H1 (cell line): ENCODE results near the gene NAP1L5. TPM values are rescaled to one million over a fixed set of nuclear protein-coding genes. Genes with fewer than 3 reads are reported as not detected.

Experiments used
- EZH2 ChIP-seq: fragments of 200-600 bp; sonication (generic); IDR thresholded peaks from 2 replicates; pipeline ENCODE4 v1.7.1; 2012; ENCODE audit warnings: low read depth, mild to moderate bottlenecking, moderate library complexity, low read length, inconsistent platforms; ENCODE audit not compliant: severe bottlenecking
- FOSL1 ChIP-seq: IDR thresholded peaks from 2 replicates; pipeline ENCODE4 v1.6.1; 2011; ENCODE audit warnings: mild to moderate bottlenecking, low read depth, low read length, moderate library complexity; ENCODE audit not compliant: insufficient read depth
- GABPA ChIP-seq: IDR thresholded peaks from 2 replicates; pipeline ENCODE4 v1.6.1; 2011; ENCODE audit warnings: mild to moderate bottlenecking, low read length, moderate library complexity, borderline replicate concordance; ENCODE audit not compliant: insufficient read depth
- TAF7 ChIP-seq: optimal IDR thresholded peaks from 2 replicates; pipeline ENCODE3; 2011; ENCODE audit warnings: low read depth, mild to moderate bottlenecking, inconsistent platforms, low read length, moderate library complexity, borderline replicate concordance
- polyA plus RNA-seq, 7 experiments: library from polyadenylated mRNA; depleted of rRNA in 3 of 7; stranded (reverse) in 5 of 7; unstranded in 2 of 7; fragments of >200 nt in 5 of 7; fragments of 200-250 nt in 2 of 7; gene quantifications; 1 replicate in 5 of 7; 2 replicates in 1 of 7; 4 replicates in 1 of 7; pipeline versions ENCODE4 v1.2.1 to v1.2.3, GENCODE V29; 2011 to 2013; ENCODE audit warnings: missing spikeins in 2 of 7, mixed read lengths in 2 of 7
- total RNA-seq: library from RNA; stranded (reverse); fragmentation: NEBNext Ultra II Directional; extraction: Animal tissue kit (Norgen Biotek cat#: 25700); gene quantifications from 2 replicates; pipeline ENCODE4 v1.2.1, GENCODE V29; 2021

Gene NAP1L5
- total and polyA plus RNA-seq, 2 of the 8 experiments (the other 6 are each of a cell fraction or from before 2014, with no cell fraction given), result 1.3 to 2.7 TPM

- TF ChIP-seq TAF7 (no peak), FOSL1 (no peak), EZH2 (no peak), GABPA (no peak)
- TF ChIP-seq, all 59 proteins: peak for 0
These were observed 20.5 kb upstream of the NAP1L5 start (continued) for GRCh38 chr4:88718098-88718497.
